Memory B cell (primary cell): ENCODE results near the gene CCL2.

Source experiments
- ATAC-seq: fragments of 150-1000 bp; cut with Tn5 transposase; 2 replicates; pipeline ENCODE4 v1.10.0; 2021; ENCODE audit warnings: low read depth, mild to moderate bottlenecking, moderate library complexity
- DNase-seq, 2 donors: peaks; one replicate each; pipeline ENCODE4 v3.0.0; 2022; ENCODE audit warnings: low spot score in 2 of 2
- H3K27ac Mint-ChIP-seq: one replicate; pipeline ENCODE4 v1.8.0; 2022; ENCODE audit warnings: mild to moderate bottlenecking, moderate library complexity, mixed read lengths
- H3K27me3 Mint-ChIP-seq: one replicate; pipeline ENCODE4 v1.8.0; 2022; ENCODE audit warnings: mixed read lengths
- H3K36me3 Mint-ChIP-seq: one replicate; pipeline ENCODE4 v1.8.0; 2022; ENCODE audit warnings: mild to moderate bottlenecking, mixed read lengths
- H3K4me1 Mint-ChIP-seq: one replicate; pipeline ENCODE4 v1.8.0; 2022; ENCODE audit warnings: mixed read lengths
- H3K4me3 Mint-ChIP-seq: one replicate; pipeline ENCODE4 v1.8.0; 2022; ENCODE audit warnings: mild to moderate bottlenecking, moderate library complexity, mixed read lengths
- H3K9me3 Mint-ChIP-seq: one replicate; pipeline ENCODE4 v1.8.0; 2022; ENCODE audit warnings: mixed read lengths

The CCL2 gene

DNA sequence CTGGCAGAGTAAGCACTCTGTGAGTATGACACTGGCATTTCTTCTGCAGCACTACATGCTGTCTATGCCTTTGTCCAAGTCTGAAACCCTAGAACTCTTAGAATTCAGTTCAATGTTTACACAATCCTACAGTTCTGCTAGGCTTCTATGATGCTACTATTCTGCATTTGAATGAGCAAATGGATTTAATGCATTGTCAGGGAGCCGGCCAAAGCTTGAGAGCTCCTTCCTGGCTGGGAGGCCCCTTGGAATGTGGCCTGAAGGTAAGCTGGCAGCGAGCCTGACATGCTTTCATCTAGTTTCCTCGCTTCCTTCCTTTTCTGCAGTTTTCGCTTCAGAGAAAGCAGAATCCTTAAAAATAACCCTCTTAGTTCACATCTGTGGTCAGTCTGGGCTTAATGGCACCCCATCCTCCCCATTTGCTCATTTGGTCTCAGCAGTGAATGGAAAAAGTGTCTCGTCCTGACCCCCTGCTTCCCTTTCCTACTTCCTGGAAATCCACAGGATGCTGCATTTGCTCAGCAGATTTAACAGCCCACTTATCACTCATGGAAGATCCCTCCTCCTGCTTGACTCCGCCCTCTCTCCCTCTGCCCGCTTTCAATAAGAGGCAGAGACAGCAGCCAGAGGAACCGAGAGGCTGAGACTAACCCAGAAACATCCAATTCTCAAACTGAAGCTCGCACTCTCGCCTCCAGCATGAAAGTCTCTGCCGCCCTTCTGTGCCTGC, at the start of gene CCL2:
Gene CCL2, plus strand, starts transcription at position 635 of the 730 bp plus-strand sequence. Its CDS starts 65 bp downstream, at position 700.
- H3K27ac Mint-ChIP-seq = no peak within 1 kb of the TSS
- H3K4me1 Mint-ChIP-seq = peaks cover 17% of the 10 kb centered on the region
- ATAC-seq (no peak), DNase-seq (no peak)
- peaks cover 28% of the 10 kb centered on the region for H3K27me3 Mint-ChIP-seq
- H3K9me3 Mint-ChIP-seq = no peaks in the 10 kb centered on the region
- no peak within 1 kb of the TSS for H3K4me3 Mint-ChIP-seq
- no peaks in the 10 kb centered on the region for H3K36me3 Mint-ChIP-seq

DNA sequence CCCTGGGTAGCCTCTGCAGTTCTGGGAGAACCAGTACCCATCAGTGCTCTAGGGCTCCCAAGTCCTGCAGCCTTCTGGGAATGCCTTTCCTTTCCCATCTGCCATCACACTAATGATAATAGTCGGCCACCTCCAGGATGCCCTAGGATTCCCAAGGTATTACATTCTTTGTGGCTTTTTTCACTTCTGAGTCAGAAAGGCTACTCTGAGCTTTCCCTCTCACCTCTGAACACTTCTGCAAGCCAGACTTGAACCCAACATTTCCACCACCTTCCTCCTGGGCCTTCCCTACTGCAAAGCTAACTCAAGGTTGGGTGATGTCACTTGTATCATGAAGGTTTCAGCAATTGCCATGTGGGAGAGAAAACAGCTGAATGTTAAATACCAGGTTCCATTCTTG, 49.7 kb upstream of the CCL2 start:
- no peaks in the 10 kb centered on the region for H3K4me1 Mint-ChIP-seq
- peaks cover 2% of the 10 kb centered on the region for H3K9me3 Mint-ChIP-seq
- H3K27ac Mint-ChIP-seq = no peak overlapping the region
- DNase-seq = no peak
- H3K36me3 Mint-ChIP-seq = no peaks in the 10 kb centered on the region
- no peak for ATAC-seq
- H3K27me3 Mint-ChIP-seq = peaks cover 18% of the 10 kb centered on the region
- no peak overlapping the region for H3K4me3 Mint-ChIP-seq

DNA sequence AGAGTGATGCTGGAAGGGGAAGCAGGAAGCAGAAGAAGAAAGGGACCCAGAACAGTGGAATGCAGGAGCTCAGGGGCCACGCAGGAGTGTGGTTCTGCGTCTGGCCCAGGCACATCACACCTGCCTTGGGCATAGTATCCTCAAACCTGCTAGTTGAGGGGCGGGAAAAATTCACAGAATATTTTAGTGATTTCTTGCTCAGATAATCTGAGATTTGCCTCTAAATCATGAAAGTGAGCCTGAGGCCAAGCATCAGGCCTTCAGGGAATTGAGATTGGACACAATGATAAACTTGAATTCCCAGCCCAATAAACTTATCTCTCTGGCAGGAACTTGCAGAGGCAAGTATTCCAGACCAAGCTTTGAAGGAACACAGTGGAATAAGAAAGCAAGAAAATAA, 48.5 kb upstream of the CCL2 start:
- no peak for ATAC-seq
- Mint-ChIP-seq H3K4me3 (no peak overlapping the region), H3K9me3 (peaks cover 2% of the 10 kb centered on the region)

DNA sequence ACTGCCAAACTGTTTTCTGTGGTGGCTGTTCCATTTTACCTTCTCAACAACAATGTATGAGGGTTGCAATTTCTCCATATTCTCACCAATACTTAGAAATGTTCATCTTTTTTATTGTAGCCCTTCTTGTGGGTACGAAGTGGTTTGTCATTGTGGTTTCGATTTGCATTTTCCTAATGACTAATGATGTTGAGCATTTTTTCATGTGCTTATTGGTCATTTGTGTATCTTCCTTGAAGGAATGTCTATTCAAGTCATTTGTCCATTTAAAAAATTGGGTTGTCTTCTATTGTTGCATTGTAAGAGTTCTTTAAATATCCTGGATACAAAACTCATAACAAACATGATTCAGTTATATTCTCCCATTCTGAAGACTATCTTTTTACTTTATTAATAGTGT, 47.5 kb upstream of the CCL2 start:
- Mint-ChIP-seq H3K4me3 (no peak overlapping the region), H3K27me3 (peaks cover 12% of the 10 kb centered on the region), H3K4me1 (no peaks in the 10 kb centered on the region), H3K27ac (no peak overlapping the region), H3K36me3 (no peaks in the 10 kb centered on the region), H3K9me3 (peaks cover 2% of the 10 kb centered on the region)
- ATAC-seq = no peak
- no peak for DNase-seq

More for the DNA sequence above, 48.5 kb upstream of the CCL2 start:
- Mint-ChIP-seq H3K4me1 (no peaks in the 10 kb centered on the region), H3K27me3 (peaks cover 13% of the 10 kb centered on the region), H3K27ac (no peak overlapping the region), H3K36me3 (no peaks in the 10 kb centered on the region)
- DNase-seq = no peak

DNA sequence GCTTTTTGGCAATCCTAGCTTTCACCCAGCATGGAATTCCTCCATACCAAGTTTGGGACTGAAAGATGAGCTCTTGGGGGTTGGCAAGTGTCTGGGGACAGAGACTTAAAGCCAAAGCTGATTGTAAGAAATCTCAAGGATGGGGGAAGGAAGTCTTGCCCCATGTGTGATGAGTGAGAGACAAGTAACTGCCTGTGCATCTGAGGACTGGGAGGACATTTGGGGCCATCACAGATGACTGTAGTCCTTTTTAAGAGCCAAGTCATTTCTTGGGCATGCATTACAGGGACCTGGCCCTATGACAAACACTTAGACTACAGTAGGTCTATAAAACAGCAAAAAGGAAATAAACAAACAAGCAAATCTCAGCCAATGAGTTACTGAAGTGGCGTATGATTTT, 36.3 kb upstream of the CCL2 start:
- H3K36me3 Mint-ChIP-seq = no peaks in the 10 kb centered on the region
- no peak overlapping the region for H3K4me3 Mint-ChIP-seq
- H3K4me1 Mint-ChIP-seq = no peaks in the 10 kb centered on the region
- DNase-seq (no peak), ATAC-seq (no peak)
- peaks cover 3% of the 10 kb centered on the region for H3K9me3 Mint-ChIP-seq
- no peak overlapping the region for H3K27ac Mint-ChIP-seq
- peaks cover 23% of the 10 kb centered on the region for H3K27me3 Mint-ChIP-seq

DNA sequence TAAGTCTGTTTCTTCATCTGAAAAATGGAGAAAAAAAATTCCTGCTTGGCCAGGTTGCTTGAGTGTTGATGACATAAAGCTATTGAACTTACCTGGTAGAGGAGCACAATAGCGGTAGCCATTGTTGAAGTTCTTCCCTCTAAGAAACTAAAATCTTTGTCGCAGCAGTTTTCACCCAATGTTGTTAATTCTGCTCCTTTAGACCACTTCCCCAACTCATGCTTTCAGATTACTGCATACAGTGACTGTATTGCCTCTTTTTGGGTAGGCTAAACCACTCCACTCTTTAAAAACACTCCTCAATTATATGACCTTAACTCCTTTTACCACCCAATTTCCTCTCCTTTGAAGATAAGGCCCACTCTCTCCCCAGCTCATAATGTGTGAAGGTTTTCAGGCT, 35.7 kb upstream of the CCL2 start:
- Mint-ChIP-seq H3K4me3 (no peak overlapping the region), H3K9me3 (peaks cover 1% of the 10 kb centered on the region), H3K27me3 (peaks cover 21% of the 10 kb centered on the region), H3K27ac (no peak overlapping the region), H3K4me1 (no peaks in the 10 kb centered on the region), H3K36me3 (no peaks in the 10 kb centered on the region)
- DNase-seq (no peak), ATAC-seq (no peak)

DNA sequence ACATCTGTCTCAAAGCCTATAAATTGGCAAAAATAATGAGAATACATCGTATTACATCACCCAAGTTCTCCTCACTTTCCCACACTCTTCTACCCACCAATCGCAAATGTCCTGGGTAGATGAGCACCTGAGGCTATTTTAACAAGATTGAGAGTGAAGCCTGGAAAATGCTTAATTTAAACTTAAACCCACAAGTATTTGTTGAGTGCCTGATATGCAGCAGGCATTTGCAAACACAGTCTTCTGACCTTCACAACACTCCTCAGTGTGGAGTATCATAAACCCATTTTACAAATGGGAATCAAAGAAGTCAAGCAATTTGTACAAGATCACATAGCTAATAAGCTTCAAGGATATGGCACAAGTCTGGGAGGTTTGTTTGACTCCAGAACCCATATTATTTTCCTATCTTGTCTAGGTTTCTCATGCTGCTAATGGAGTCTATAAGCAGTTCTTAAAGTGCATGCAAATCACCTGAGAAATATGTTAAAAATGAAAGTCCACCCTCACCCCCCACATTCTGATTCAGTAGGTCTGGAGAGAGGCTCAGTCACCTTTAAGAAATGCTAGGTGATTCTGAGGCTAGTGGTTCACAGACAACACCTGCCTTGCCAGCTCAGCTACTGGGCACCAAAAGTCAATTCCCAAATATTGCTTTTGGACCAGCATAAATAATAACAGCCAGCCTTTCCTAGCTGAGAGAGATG, 34.9 kb upstream of the CCL2 start:
- H3K4me1 Mint-ChIP-seq = no peaks in the 10 kb centered on the region
- no peak overlapping the region for H3K27ac Mint-ChIP-seq
- H3K36me3 Mint-ChIP-seq = no peaks in the 10 kb centered on the region
- peaks cover 24% of the 10 kb centered on the region for H3K27me3 Mint-ChIP-seq
- ATAC-seq (no peak), DNase-seq (no peak)
- no peak overlapping the region for H3K4me3 Mint-ChIP-seq
- peaks cover 1% of the 10 kb centered on the region for H3K9me3 Mint-ChIP-seq

DNA sequence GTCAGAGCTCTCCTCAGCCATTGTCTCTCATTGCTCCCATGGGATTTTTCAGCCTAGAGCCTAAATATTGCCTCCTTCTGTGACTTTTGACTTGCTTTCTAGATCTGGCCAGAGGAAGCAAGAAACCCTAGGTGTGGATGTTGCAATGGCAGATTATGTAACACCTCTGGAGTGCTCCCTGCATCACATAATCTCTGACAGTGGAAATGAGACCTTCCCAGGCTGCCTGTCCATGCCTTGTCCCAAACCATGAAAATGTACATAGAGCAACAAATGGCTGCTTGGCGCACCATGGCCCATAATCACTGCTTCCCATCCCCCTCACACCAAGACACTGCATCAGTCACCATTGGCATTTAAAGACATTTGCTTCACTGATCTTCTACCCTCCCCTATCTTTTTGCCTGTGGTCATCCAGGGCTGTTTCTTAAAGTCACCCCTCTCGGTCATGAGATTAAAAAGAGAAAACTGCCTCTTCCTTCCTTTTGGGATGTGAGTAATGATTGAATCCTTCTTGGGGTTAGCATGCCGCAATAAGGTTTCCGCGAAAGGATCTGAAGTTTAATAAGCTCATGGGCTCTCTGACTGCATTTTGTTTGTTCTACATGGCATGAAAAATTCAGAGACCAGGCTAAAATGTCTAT, 34.2 kb upstream of the CCL2 start:
- no peaks in the 10 kb centered on the region for H3K4me1 Mint-ChIP-seq
- no peak overlapping the region for H3K27ac Mint-ChIP-seq
- no peak overlapping the region for H3K4me3 Mint-ChIP-seq
- ATAC-seq (no peak), DNase-seq (no peak)
- H3K9me3 Mint-ChIP-seq = peaks cover 1% of the 10 kb centered on the region
- no peaks in the 10 kb centered on the region for H3K36me3 Mint-ChIP-seq
- peaks cover 24% of the 10 kb centered on the region for H3K27me3 Mint-ChIP-seq

DNA sequence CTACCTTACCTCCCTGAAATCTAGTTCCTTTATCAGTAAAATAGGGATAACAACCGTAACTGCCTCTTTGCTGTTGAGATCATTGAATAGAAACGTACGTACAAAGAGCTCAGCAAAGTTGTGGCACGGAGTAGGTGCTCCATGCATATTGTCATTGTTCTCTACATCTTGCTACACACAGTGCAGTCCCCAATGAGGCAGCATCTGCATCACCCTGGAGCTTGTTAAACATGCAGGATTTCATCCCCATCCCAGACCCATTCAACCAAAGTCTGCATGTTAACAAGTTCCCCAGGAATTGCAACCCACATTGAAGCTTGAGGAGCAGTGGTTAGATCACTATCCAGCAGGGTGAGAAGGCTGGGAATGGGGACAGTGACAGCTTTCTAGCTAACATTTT, 33.7 kb upstream of the CCL2 start:
- DNase-seq (no peak), ATAC-seq (no peak)
- no peak overlapping the region for H3K4me3 Mint-ChIP-seq
- H3K36me3 Mint-ChIP-seq = no peaks in the 10 kb centered on the region
- no peak overlapping the region for H3K27ac Mint-ChIP-seq
- H3K4me1 Mint-ChIP-seq = no peaks in the 10 kb centered on the region
- H3K9me3 Mint-ChIP-seq = peaks cover 1% of the 10 kb centered on the region
- H3K27me3 Mint-ChIP-seq = peaks cover 24% of the 10 kb centered on the region

DNA sequence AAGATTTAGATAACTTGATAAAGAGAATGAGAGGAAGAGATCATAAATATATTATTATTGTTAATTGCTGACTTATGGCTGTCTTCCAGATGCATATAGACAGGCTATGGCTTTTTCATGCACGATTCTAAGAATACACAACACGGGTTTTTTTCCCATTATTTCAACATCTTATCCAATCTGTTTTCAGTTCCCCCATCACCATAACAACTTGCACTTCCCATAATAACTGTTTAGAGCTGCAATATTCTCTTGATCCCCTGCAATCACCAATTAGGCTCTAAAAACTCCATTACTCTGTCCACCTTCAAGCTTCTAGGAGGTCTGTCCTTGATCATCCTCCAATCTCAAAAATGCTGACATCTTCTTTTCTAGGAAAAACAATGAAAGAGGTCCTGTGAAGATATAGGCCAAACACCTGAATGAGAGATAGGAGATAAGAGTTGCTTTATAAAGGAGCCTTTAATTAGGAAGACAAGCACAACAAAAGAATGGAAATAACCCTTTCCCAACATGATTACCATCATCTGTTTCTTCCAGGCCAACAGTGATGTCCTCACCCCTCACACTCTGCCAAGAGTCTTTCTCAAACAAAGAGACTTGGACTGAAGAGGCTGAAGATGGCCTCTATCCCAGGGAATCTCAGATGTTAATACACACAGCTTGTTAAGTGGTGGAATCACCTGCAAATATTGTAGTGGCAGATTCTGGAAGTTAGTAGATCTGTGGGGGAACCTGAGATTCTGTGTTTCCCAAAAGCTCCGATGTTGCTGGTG, 32.2 kb upstream of the CCL2 start:
- Mint-ChIP-seq H3K27ac (no peak overlapping the region), H3K4me3 (no peak overlapping the region), H3K9me3 (no peaks in the 10 kb centered on the region), H3K36me3 (no peaks in the 10 kb centered on the region), H3K27me3 (peaks cover 19% of the 10 kb centered on the region), H3K4me1 (no peaks in the 10 kb centered on the region)
- DNase-seq (no peak), ATAC-seq (no peak)

DNA sequence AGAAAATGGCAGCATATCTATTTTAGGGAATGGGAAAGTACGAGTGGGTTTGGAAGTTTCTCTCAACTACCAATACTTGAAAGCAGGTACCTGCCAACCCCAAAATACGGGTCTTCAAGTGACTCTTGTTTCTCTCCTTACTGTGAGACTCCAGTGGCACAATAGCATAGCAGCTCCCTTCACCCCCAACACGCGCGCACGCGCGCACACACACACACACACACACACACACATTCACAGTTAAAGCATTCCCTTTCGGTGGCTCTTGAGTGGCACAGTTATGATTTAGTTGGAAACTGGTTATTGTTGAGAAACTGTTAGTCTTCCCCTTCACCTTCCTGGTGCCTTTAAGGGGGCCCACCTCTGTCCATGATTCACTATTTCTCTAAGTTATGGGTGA, 30.0 kb upstream of the CCL2 start:
- Mint-ChIP-seq H3K4me3 (no peak overlapping the region), H3K4me1 (no peaks in the 10 kb centered on the region), H3K27me3 (peaks cover 26% of the 10 kb centered on the region), H3K9me3 (peaks cover 2% of the 10 kb centered on the region), H3K36me3 (peaks cover 2% of the 10 kb centered on the region), H3K27ac (no peak overlapping the region)
- no peak for DNase-seq
- ATAC-seq = no peak

DNA sequence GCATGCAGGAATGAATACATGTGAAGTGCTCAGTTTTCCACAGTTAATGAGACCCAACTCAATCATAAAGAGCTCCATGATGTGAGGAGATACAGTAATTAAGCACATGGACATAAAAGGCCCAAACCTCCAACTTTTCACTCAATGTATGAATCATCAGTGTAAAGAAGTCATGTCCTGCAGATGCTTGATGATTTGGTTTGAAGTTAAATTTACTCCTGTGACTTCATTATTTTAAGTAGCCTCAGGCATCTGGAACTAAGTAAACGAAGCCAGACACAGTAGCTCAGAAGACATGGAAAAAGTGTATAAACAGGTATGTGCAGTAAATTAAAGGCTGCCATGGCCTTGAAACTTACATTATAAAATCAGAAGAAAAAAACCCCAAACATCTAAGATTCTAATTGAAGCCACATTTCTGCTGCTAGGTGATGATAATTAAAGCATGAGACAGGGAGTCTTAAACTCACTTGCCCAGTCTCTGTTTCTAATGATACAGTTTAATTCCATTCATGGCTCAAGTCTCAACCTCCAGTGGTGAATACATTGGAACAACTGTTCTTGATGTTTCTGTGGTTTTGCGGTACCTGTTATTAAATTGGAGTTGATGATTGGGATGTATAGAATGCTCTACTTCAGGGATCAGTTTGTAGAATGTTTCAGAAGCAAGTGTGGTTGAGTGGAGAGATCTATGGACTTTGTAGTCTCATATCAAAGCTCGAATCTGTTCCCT, 28.9 kb upstream of the CCL2 start:
- Mint-ChIP-seq H3K4me3 (no peak overlapping the region), H3K27me3 (peaks cover 27% of the 10 kb centered on the region), H3K27ac (no peak overlapping the region), H3K4me1 (no peaks in the 10 kb centered on the region), H3K9me3 (peaks cover 2% of the 10 kb centered on the region), H3K36me3 (peaks cover 2% of the 10 kb centered on the region)
- ATAC-seq (no peak), DNase-seq (no peak)

DNA sequence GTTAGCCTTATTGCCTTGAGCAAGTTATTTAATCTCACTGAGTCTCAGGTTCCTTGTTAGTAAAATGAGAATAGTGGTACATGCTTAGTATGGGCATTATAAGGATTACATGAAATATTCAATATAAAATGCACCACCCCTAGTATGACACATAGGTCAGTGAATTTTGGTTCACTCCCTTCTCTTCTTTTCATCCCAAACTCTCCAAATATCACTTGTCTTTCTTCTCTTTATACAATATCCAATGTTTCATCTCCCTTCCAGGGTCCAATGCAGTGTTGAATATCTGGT, 28.4 kb upstream of the CCL2 start:
- no peak for DNase-seq
- no peak for ATAC-seq

More for the DNA sequence above, 28.4 kb upstream of the CCL2 start:
- H3K9me3 Mint-ChIP-seq = peaks cover 2% of the 10 kb centered on the region
- H3K36me3 Mint-ChIP-seq = peaks cover 2% of the 10 kb centered on the region
- no peaks in the 10 kb centered on the region for H3K4me1 Mint-ChIP-seq
- H3K4me3 Mint-ChIP-seq = no peak overlapping the region
- H3K27ac Mint-ChIP-seq = no peak overlapping the region
- H3K27me3 Mint-ChIP-seq = peaks cover 24% of the 10 kb centered on the region
